Esophagus muscularis mucosa (tissue), 4 donors: ENCODE measurements around the gene GRIK4. TPM values are rescaled to one million over a fixed set of nuclear protein-coding genes. Genes with fewer than 3 reads are reported as not detected.

Experiments
- DNase-seq: peaks from one replicate; pipeline ENCODE4 v3.0.0-alpha.2; 2017; ENCODE audit errors: extremely low spot score
- H3K27ac ChIP-seq, 4 donors: fragments of 200-600 bp; sonication (generic); replicated peaks in 1 of 4; 1 replicate in 3 of 4; 2 replicates in 1 of 4; pipeline ENCODE4 v1.5.1; 2016 to 2019; ENCODE audit warnings: mild to moderate bottlenecking in 1 of 4
- H3K27me3 ChIP-seq, 4 donors: fragments of 200-600 bp; sonication (generic); one replicate each; pipeline versions ENCODE4 v1.5.1 to v1.6.0; 2016 to 2019
- H3K36me3 ChIP-seq, 4 donors: fragments of 200-600 bp; sonication (generic); one replicate each; pipeline ENCODE4 v1.5.1; 2016 to 2019
- H3K4me1 ChIP-seq, 4 donors: fragments of 200-600 bp; sonication (generic); one replicate each; pipeline ENCODE4 v1.5.1; 2016 to 2019
- H3K4me3 ChIP-seq, 4 donors: fragments of 200-600 bp; sonication (generic); 1 replicate in 2 of 4; 2 replicates in 2 of 4; pipeline ENCODE4 v1.5.1; 2016 to 2019; ENCODE audit warnings: mild to moderate bottlenecking in 4 of 4, moderate library complexity in 1 of 4
- H3K9me3 ChIP-seq, 4 donors: fragments of 200-600 bp; sonication (generic); 1 replicate in 3 of 4; 2 replicates in 1 of 4; pipeline ENCODE4 v1.5.1; 2016 to 2019
- CTCF ChIP-seq, 3 experiments: fragments of 200-600 bp in 2 of 3; fragments of 450-650 bp in 1 of 3; sonication (generic) in 2 of 3; IDR thresholded peaks; one replicate each; pipeline ENCODE4 v1.5.1; 2017 to 2019; ENCODE audit warnings: antibody characterized with exemption in 3 of 3, mild to moderate bottlenecking in 2 of 3, moderate library complexity in 1 of 3
- EP300 ChIP-seq: sonication (generic); formaldehyde crosslinking; IDR thresholded peaks from one replicate; pipeline ENCODE4 v1.6.1; 2017; ENCODE audit warnings: antibody characterized with exemption
- POLR2A ChIP-seq: fragments of 450-650 bp; IDR thresholded peaks from one replicate; pipeline ENCODE4 v1.6.1; 2017; ENCODE audit warnings: antibody characterized with exemption, moderate library complexity, mild to moderate bottlenecking, low read depth
- POLR2AphosphoS5 ChIP-seq, 2 donors: sonication (generic); formaldehyde crosslinking; IDR thresholded peaks; one replicate each; pipeline ENCODE4 v1.6.1; 2017; ENCODE audit warnings: antibody characterized with exemption in 2 of 2
- WGBS: methylation state at CpG from one replicate; pipeline ENCODE4 v1.1.5; 2018; 5-methylcytosine and 5-hydroxymethylcytosine counted together
- intact Hi-C: fragments of 100-400 bp; cut with DNase I; formaldehyde crosslinking; loops from one replicate; pipeline ENCODE4 v1.15.1; 2023
- total RNA-seq, 4 donors: library from RNA; depleted of rRNA; stranded (reverse); fragments of >200 nt; gene quantifications; one replicate each; pipeline versions ENCODE4 v1.1.0 to v1.2.1, GENCODE V29; 2016

GRIK4 gene
- total RNA-seq, 4 donors from 2014 or later, result 0.13 to 0.83 (median 0.43) TPM

DNA sequence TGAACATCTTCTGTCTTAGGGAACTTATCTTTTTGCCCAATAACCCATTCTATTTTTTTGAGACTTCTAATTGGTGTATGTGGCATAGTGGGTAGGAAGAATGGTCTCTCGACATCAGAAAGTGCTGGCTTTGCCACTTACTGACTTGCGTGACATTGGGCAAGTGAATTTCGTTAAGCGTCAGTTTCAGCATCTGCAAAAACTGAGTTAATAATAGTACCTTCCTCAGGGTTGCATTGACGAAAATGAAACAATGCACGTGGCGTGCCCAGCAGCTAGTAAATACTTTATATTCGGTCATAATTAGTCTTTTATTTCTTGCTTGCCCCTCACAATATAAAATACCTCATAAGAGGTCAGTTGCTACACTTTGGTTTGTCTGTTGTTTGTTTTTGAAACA, 12.5 kb upstream of the GRIK4 start:
- Histone ChIP-seq H3K27ac (no peak overlapping the region), H3K9me3 (no peaks in the 10 kb centered on the region), H3K4me1 (peaks cover 0 to 16% (median 13%) of the 10 kb centered on the region in 4 donors), H3K36me3 (no peaks in the 10 kb centered on the region), H3K4me3 (no peak overlapping the region), H3K27me3 (no peaks in the 10 kb centered on the region)
- TF ChIP-seq POLR2A, result no peak
- TF ChIP-seq POLR2AphosphoS5 (IDR thresholded peaks at IDR 0.05), result no peak
- no peak for TF ChIP-seq CTCF (IDR thresholded peaks at IDR 0.05)
- TF ChIP-seq EP300, result no peak
- intact Hi-C loops, result no loop called here
- WGBS, result 93% methylated on average over 8 of the region's 8 CpGs
- DNase-seq, result no peak

- no peak overlapping the region for H3K27ac ChIP-seq
- H3K36me3 ChIP-seq, result no peaks in the 10 kb centered on the region
- intact Hi-C loops, result no loop called here
- no peak overlapping the region for H3K4me3 ChIP-seq
- peaks cover 0 to 16% (median 13%) of the 10 kb centered on the region in 4 donors for H3K4me1 ChIP-seq
- no peaks in the 10 kb centered on the region for H3K9me3 ChIP-seq
- no peak for DNase-seq
- peaks cover 0 to 5% (median 0%) of the 10 kb centered on the region in 4 donors for H3K27me3 ChIP-seq
- no peak for TF ChIP-seq POLR2A
- no peak for TF ChIP-seq EP300
- no peak for TF ChIP-seq CTCF (IDR thresholded peaks at IDR 0.05)
- no peak for TF ChIP-seq POLR2AphosphoS5 (IDR thresholded peaks at IDR 0.05)
- 76% methylated on average over 5 of the region's 5 CpGs for WGBS
These were observed 11.7 kb upstream of the GRIK4 start for GRCh38 chr11:120499859-120500258.

GRCh38 chr11:120500414-120501071, 11.0 kb upstream of the GRIK4 start:
- H3K27me3 ChIP-seq, result peaks cover 0 to 5% (median 0%) of the 10 kb centered on the region in 4 donors
- peaks cover 0 to 16% (median 13%) of the 10 kb centered on the region in 4 donors for H3K4me1 ChIP-seq
- TF ChIP-seq CTCF (IDR thresholded peaks at IDR 0.05) (no peak), POLR2AphosphoS5 (IDR thresholded peaks at IDR 0.05) (no peak), POLR2A (no peak), EP300 (no peak)
- H3K36me3 ChIP-seq, result no peaks in the 10 kb centered on the region
- intact Hi-C loops, result no loop called here
- no peak overlapping the region for H3K27ac ChIP-seq
- H3K4me3 ChIP-seq, result no peak overlapping the region
- DNase-seq, result no peak
- WGBS, result 67% methylated on average over 13 of the region's 14 CpGs
- no peaks in the 10 kb centered on the region for H3K9me3 ChIP-seq

- 27% methylated on average over 2 of the region's 2 CpGs for WGBS
- intact Hi-C loops, result no loop called here
- no peak overlapping the region for H3K27ac ChIP-seq
These were observed 10.1 kb upstream of the GRIK4 start for GRCh38 chr11:120501440-120501839.

More at GRCh38 chr11:120501440-120501839, 10.1 kb upstream of the GRIK4 start:
- Histone ChIP-seq H3K4me3 (no peak overlapping the region), H3K27me3 (peaks cover 0 to 8% (median 1%) of the 10 kb centered on the region in 4 donors), H3K36me3 (no peaks in the 10 kb centered on the region), H3K9me3 (no peaks in the 10 kb centered on the region), H3K4me1 (peaks cover 0 to 16% (median 13%) of the 10 kb centered on the region in 4 donors)
- DNase-seq, result no peak
- TF ChIP-seq POLR2AphosphoS5 (IDR thresholded peaks at IDR 0.05), result no peak
- TF ChIP-seq POLR2A, result no peak
- TF ChIP-seq EP300, result no peak
- TF ChIP-seq CTCF (IDR thresholded peaks at IDR 0.05), result no peak
